Neural progenitor cell (in vitro differentiated cells): ENCODE measurements around the gene SLC2A13.

Experiments used
- CTCF ChIP-seq: fragments of 200-600 bp; sonication (generic); IDR thresholded peaks from 2 replicates; pipeline ENCODE4 v1.5.1; 2017; ENCODE audit warnings: antibody characterized with exemption, mild to moderate bottlenecking
- EZH2 ChIP-seq: fragments of 200-600 bp; sonication (generic); IDR thresholded peaks from 2 replicates; pipeline ENCODE4 v1.6.1; 2017; ENCODE audit warnings: antibody characterized with exemption, mild to moderate bottlenecking, moderate library complexity
- EZH2phosphoT487 ChIP-seq: fragments of 200-600 bp; sonication (generic); IDR thresholded peaks from 2 replicates; pipeline ENCODE4 v1.6.1; 2017; ENCODE audit warnings: antibody characterized with exemption

GRCh38 chr12:40020261-40020691 lies 85.6 kb downstream of the SLC2A13 start:
- TF ChIP-seq CTCF (no peak), EZH2 (no peak), EZH2phosphoT487 (no peak)
